GM23338 (cell line): Measurements from ENCODE around the gene WDR38.

Experiments
- EZH2 ChIP-seq: fragments of 200-600 bp; sonication (generic); IDR thresholded peaks from one replicate; pipeline ENCODE4 v1.8.0; 2017; ENCODE audit warnings: antibody characterized with exemption, mild to moderate bottlenecking, low read depth; ENCODE audit not compliant: unreplicated experiment
- TF ChIP-seq, protein P1 (sequence below), 2 experiments: fragments of 200-600 bp in 1 of 2; sonication (generic) in 1 of 2; conservative IDR thresholded peaks; 2 replicates each; pipeline versions ENCODE4 v1.5.1 to v1.6.1; 2016 to 2017; ENCODE audit warnings: antibody characterized with exemption in 2 of 2, low read depth in 2 of 2, mild to moderate bottlenecking in 2 of 2, moderate library complexity in 1 of 2

DNA sequence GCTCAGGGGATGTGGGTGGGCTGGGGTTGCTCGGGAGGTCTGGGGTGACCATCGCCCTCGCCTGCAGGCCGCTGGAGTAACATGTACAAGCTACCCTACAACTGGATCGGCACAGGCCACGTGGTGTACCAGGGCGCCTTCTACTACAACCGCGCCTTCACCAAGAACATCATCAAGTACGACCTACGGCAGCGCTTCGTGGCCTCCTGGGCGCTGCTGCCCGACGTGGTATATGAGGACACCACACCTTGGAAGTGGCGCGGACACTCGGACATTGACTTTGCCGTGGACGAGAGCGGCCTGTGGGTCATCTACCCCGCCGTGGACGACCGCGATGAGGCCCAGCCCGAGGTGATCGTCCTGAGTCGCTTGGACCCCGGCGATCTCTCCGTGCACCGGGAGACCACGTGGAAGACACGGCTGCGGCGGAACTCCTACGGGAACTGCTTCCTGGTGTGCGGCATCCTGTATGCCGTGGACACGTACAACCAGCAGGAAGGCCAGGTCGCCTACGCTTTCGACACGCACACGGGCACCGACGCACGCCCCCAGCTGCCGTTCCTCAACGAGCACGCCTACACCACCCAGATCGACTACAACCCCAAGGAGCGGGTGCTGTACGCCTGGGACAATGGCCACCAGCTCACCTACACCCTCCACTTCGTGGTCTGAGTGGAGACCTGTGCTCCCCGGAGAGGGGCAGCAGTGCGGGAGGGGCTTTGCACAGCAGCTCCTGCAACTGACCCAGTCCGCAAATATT lies 43.3 kb upstream of the WDR38 start:
- TF ChIP-seq, protein P1, sequence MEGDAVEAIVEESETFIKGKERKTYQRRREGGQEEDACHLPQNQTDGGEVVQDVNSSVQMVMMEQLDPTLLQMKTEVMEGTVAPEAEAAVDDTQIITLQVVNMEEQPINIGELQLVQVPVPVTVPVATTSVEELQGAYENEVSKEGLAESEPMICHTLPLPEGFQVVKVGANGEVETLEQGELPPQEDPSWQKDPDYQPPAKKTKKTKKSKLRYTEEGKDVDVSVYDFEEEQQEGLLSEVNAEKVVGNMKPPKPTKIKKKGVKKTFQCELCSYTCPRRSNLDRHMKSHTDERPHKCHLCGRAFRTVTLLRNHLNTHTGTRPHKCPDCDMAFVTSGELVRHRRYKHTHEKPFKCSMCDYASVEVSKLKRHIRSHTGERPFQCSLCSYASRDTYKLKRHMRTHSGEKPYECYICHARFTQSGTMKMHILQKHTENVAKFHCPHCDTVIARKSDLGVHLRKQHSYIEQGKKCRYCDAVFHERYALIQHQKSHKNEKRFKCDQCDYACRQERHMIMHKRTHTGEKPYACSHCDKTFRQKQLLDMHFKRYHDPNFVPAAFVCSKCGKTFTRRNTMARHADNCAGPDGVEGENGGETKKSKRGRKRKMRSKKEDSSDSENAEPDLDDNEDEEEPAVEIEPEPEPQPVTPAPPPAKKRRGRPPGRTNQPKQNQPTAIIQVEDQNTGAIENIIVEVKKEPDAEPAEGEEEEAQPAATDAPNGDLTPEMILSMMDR (conservative IDR thresholded peaks at IDR 0.05; ENCODE audit: low read depth in 2 of 2) = no peak
- no peak for TF ChIP-seq EZH2
